IPS-15b (cell line): Measurements from ENCODE around the gene DRAP1.

Experiments used
- H3K27me3 ChIP-seq: one replicate; pipeline ENCODE4 v1.6.1; 2013; ENCODE audit warnings: low read length; ENCODE audit not compliant: control insufficient read depth, insufficient read depth
- H3K36me3 ChIP-seq: one replicate; pipeline ENCODE4 v1.6.1; 2013; ENCODE audit warnings: low read length; ENCODE audit not compliant: control insufficient read depth, insufficient read depth
- H3K4me1 ChIP-seq: one replicate; pipeline ENCODE4 v1.6.1; 2013; ENCODE audit warnings: mild to moderate bottlenecking, low read length; ENCODE audit not compliant: control insufficient read depth, insufficient read depth
- H3K4me3 ChIP-seq: one replicate; pipeline ENCODE4 v1.5.1; 2013; ENCODE audit warnings: low read depth, low read length
- H3K9ac ChIP-seq: one replicate; pipeline ENCODE4 v1.6.1; 2013; ENCODE audit warnings: low read depth, mild to moderate bottlenecking, low read length
- H3K9me3 ChIP-seq: one replicate; pipeline ENCODE4 v1.6.1; 2013; ENCODE audit warnings: mild to moderate bottlenecking, low read length; ENCODE audit not compliant: control insufficient read depth, insufficient read depth

DRAP1 gene, protein sequence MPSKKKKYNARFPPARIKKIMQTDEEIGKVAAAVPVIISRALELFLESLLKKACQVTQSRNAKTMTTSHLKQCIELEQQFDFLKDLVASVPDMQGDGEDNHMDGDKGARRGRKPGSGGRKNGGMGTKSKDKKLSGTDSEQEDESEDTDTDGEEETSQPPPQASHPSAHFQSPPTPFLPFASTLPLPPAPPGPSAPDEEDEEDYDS

DNA sequence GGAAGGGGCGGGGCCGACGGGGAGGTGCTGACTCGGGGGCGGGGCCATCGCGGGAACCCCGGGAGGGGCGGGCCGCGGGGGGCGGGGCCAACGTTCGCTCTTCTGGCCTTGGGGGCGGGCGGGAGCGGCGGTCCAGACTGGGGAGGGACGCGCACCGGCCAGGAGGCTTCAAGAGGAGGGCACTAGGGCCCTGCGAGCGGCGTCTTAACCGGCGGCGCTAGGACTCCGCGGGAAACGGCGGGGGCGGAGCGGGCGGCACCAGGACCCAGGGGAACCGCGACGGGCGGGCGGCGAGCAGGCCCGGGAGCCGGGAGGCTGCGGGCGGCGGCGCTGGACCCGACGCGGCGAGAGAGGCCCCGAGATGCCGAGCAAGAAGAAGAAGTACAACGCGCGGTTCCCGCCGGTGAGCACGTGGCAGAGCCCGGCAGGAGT lies at the start of gene DRAP1:
Gene DRAP1, plus strand, starts transcription at position 286 of the 432 bp plus-strand sequence. Its CDS starts 76 bp downstream, at position 362.
- Histone ChIP-seq H3K36me3 (peaks cover 9% of the 10 kb centered on the region), H3K9me3 (no peaks in the 10 kb centered on the region), H3K4me3 (peak within 1 kb of the TSS; percentile 89), H3K27me3 (no peaks in the 10 kb centered on the region), H3K4me1 (peaks cover 2% of the 10 kb centered on the region), H3K9ac (peak within 1 kb of the TSS; percentile 88)

DNA sequence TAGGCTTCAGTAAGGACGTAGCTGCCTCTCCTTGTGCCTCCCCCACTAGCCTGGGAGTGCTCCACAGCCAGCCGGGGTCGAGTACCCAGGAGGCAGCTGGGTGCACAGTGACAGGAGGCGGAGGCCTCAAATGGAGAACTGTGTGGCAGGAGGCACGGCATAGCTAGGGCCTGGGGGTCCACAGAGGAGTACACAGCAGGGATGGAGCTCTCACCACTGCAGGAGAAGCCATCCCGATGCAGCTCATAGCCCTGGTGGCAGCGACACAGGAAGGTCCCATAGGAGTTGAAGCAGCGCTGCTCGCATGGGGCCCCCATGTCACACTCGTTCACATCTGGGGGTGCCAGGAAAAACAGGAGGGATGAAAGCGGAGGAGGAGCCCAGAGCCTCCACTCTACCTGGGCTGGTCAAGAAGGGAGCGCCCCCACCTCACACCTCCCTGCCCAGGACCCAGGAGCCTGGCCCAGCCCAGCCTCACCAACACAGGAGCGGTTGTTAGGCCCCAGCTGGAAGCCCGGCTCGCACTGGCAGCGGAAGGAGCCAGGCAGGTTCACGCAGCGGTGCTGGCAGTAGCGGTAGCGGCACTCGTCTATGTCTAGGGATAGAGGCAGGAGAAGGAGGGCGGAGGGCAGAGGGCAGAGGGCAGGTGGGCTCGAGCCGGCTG lies 49.5 kb upstream of the DRAP1 start:
- no peak overlapping the region for H3K9ac ChIP-seq
- H3K4me3 ChIP-seq: no peak overlapping the region
- no peaks in the 10 kb centered on the region for H3K4me1 ChIP-seq
- peaks cover 8% of the 10 kb centered on the region for H3K36me3 ChIP-seq
- no peaks in the 10 kb centered on the region for H3K9me3 ChIP-seq
- peaks cover 15% of the 10 kb centered on the region for H3K27me3 ChIP-seq

DNA sequence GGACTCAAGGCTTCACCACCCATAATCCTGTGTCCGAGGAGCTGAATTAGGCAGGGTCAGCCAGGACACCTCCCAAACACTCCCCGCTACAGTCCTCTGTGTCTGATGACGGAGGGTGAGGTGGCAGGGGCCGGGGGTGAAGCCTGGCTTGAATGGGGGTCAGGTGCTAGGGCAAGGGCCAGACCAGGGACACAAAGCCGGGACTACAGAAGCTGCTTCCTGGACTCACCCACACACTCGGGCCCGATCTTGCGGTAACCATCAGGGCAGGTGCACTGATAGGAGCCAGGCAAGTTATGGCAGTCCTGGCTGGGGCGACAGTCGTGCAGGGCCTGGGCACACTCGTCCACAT lies 48.9 kb upstream of the DRAP1 start:
- Histone ChIP-seq H3K36me3 (peaks cover 5% of the 10 kb centered on the region), H3K4me3 (no peak overlapping the region), H3K27me3 (peaks cover 15% of the 10 kb centered on the region), H3K9me3 (no peaks in the 10 kb centered on the region), H3K4me1 (no peaks in the 10 kb centered on the region), H3K9ac (no peak overlapping the region)

DNA sequence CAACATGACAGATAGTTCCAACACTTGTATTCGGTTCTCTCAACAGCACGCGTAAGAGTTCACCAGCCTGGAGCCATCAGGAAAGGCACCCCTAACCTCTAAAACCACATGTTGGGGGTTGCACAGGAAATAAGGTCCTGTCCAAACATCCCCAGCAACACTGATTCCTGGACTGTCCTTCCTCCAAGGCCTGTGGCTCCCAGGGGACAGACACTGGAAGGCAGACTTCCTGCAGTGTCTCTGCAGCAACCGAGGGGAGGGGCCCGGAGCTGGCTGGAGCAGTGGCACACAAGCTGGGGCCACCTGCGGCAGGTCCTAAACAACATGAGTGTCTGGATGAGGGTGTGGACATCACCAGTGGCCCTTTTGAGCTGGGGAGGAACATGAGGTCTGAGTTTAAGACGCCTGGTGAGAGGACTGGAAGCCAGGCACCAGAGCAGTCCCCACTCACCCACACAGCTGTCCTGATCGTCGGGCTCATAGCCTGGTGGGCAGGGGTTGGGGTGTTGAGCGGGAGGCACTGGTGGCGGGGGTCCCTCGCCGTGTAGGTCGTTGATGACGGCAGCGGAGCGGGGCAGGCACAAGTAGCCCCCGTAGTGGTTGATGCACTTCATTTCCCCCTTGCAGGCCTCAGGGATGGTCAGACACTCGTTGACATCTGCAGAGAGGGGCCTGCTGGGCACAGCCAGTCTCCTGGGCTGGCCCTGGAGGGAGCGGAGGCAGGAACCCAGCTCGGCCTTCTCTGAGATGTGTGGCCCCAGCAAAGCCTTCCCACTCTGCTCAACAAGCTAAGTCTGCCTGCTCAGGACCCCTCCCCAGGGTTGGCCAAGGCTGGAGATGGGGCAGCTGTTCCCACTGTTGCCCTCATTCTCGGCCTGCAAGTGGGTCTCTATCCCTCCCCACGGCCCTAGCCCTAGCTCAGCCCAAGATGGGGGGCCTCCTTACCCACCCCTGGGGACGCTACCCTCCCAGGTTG lies 48.2 kb upstream of the DRAP1 start:
- H3K4me1 ChIP-seq: no peaks in the 10 kb centered on the region
- no peak overlapping the region for H3K9ac ChIP-seq
- no peak overlapping the region for H3K4me3 ChIP-seq
- H3K9me3 ChIP-seq: no peaks in the 10 kb centered on the region
- peaks cover 15% of the 10 kb centered on the region for H3K27me3 ChIP-seq
- H3K36me3 ChIP-seq: no peaks in the 10 kb centered on the region

DNA sequence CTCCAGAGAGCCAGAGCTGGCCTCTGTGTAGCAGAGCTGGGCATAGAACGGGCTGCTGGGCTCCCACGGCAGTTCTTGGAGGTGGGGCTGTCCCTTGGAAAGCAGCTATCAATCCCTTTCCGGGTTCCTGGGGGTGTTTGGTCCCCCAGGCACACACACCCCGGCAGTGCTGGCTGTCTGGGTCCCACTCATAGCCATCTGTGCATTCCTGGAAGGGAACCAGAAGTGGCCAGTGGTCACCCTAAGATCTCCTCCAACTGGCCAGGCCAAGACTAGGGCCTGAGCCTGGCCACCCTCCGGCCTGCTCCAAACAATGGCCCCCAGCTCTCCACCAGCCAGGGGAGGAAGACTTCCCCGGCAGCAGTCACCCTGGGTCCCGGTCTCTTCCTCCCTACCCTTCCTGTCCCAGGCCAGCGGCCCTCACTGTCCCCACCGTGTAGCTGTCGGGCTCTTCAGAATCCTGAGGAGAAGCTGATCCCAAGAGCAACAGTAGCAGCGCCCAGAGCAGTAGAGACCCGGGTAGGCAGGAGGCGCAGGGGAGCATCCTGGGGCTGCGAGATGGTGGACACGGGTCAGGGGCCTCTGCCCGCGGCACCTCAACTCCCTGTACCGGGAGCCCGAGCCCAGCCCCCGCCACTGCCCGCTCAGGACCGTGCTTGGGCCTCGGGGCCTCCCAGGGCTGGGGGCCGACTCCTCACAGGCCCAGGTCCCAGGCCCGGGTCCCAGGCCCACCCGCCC lies 47.2 kb upstream of the DRAP1 start:
- no peaks in the 10 kb centered on the region for H3K4me1 ChIP-seq
- H3K36me3 ChIP-seq: no peaks in the 10 kb centered on the region
- peaks cover 15% of the 10 kb centered on the region for H3K27me3 ChIP-seq
- no peak overlapping the region for H3K9ac ChIP-seq
- peak overlapping the region; percentile 32 for H3K4me3 ChIP-seq
- no peaks in the 10 kb centered on the region for H3K9me3 ChIP-seq

DNA sequence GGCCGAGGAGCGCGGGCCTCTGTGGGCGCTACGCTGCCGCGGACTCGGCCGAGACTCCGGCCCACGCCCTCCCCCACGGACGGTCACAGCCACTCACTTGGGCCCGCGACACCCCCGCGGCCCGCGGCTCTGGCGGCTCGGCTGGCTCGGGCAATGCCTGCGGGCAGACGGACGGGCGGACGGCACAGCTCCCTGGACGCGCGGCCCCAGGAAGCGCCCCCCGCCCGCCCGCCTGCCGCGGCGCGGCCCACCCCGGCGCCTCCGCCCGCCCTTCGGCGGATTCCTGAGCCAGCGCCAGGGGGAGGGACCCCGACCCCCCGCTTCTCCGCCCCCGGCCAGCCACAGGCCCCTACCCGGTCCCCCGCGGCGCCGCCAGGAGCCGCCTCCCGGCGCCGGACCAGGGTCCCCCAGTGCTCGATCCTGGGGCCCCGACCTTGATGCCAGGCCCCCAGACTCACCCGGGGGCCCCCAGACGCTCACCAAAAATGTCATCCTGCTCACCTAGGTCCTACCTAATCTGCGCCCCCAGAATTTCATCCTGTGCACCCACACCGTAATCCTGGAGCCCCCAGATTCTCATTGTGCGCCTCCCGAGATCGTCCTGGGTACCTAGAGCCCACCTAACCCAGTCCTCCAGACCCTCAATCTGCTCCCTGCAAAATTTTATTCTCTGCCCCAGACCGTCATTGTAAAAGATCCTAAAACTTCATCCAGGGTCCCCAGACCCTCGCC lies 46.5 kb upstream of the DRAP1 start, which contains the start of gene EFEMP2:
Gene EFEMP2, minus strand, starts transcription at position 215 of the 732 bp plus-strand sequence. CDS start 446 bp downstream, outside the sequence.
- H3K4me1 ChIP-seq: no peaks in the 10 kb centered on the region
- peaks cover 15% of the 10 kb centered on the region for H3K27me3 ChIP-seq
- H3K9me3 ChIP-seq: no peaks in the 10 kb centered on the region
- no peaks in the 10 kb centered on the region for H3K36me3 ChIP-seq
- H3K4me3 ChIP-seq: peak within 1 kb of the TSS; percentile 82
- H3K9ac ChIP-seq: no peak within 1 kb of the TSS

DNA sequence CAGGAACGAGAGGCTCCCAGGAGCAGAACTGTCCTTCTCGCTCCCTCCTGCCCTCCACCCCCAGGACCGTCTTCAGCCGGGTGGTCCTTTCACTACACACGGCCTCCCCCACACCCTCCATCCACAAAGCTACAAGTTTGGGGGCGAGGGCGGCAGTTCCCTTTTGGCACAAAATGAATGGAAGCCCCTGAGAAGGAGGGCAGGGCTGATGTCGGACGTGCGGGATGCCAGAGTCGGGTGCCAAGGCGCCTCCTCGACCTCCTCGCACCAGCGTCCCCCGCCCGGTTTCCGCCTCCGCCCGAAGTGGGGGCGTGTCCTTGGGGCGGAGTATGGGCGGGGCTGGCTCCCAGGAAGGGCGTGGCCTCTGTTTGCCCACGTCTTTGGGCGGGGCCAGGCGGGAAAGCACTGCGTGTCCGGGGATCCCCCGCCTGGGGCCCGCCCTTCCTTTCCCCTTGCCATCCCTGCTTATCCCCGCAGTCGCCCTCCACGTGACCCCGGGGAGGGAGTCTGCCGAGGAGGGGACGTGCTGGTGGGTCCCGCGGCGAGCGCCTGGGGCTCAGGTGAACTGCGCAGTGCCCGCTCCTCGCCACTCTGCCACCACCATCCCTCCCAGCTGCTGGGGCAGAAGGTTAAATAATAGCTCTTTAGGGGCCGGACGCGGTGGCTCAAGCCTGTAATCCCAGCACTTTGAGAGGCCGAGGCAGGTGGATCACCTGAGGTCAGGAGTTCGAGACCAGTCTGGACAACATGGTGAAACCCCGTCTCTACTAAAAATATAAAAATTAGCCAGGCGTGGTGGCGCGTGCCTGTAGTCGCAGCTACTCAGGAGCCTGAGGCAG lies 45.7 kb upstream of the DRAP1 start:
- Histone ChIP-seq H3K27me3 (peaks cover 14% of the 10 kb centered on the region), H3K4me1 (no peaks in the 10 kb centered on the region), H3K9me3 (no peaks in the 10 kb centered on the region), H3K36me3 (no peaks in the 10 kb centered on the region), H3K9ac (no peak overlapping the region), H3K4me3 (peak overlapping the region; percentile 82)

DNA sequence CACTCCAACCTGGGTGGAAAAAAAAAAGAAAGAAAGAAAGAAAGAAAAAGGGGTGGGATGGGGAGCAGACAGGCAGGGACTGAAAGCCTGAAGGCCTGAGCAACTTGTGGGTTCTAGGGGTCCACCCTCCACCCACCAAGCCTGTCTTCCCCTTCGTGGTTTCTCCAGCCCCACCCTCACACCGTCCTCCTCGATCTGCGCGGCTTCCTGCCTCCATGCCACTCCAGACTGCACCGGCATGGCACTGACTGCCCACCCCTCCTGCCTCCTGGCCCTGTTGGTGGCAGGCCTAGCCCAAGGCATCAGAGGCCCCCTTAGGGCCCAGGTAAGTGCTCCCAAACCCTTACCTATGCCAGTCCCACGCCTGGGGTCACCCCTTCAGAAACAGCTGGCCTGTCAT lies 39.6 kb upstream of the DRAP1 start, which contains the start of gene CTSW:
Gene CTSW, plus strand, starts transcription at position 221 of the 400 bp plus-strand sequence. Its CDS starts 18 bp downstream, at position 239.
- H3K36me3 ChIP-seq: peaks cover 28% of the 10 kb centered on the region
- no peak within 1 kb of the TSS for H3K4me3 ChIP-seq
- H3K9ac ChIP-seq: no peak within 1 kb of the TSS
- no peaks in the 10 kb centered on the region for H3K4me1 ChIP-seq
- no peaks in the 10 kb centered on the region for H3K27me3 ChIP-seq
- H3K9me3 ChIP-seq: no peaks in the 10 kb centered on the region

DNA sequence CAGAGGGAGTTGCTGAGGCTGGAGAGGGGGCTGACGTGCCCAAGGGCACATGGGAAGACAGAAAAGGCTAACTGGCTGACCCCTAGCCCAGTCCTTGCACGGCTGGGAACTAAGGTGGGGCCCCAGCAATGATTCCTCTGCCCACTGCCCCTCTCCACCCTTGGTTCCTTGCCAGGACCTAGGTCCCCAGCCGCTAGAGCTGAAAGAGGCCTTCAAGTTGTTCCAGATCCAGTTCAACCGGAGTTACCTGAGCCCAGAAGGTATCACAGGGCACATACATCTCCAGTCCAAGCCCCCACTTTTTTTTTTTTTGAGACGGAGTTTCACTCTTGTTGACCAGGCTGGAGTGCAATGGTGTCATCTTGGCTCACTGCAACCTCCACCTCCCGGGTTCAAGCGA lies 39.2 kb upstream of the DRAP1 start:
- Histone ChIP-seq H3K36me3 (peaks cover 31% of the 10 kb centered on the region), H3K9ac (no peak overlapping the region), H3K27me3 (no peaks in the 10 kb centered on the region), H3K4me1 (no peaks in the 10 kb centered on the region), H3K9me3 (no peaks in the 10 kb centered on the region), H3K4me3 (no peak overlapping the region)

DNA sequence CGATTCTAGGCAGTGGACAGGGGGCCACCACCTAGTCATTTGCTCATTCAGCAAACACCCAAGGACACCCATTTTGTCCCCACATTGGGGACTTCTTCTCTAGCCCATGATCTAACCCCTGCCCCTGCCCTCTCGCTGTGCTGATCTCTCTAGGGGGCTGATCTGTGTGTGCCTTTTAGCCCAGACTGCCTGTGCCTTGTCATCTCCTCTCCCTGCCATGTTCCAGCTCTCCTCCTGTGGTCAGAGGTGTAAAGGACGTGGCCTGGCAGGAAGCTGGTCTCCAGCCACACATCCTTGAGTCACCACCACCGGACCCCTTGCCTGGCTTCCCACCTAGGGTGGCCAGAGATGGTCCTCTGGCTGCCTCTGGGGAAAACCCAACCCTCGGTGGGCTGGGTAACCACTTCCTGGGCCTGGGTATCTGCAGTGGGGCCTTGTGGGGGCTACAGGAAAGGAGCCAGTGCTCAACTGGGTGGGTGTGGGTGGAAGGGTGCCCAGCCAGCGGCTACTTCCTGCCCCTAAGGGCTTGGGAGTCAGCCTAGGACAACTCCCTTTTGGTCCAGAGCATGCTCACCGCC lies 38.3 kb upstream of the DRAP1 start:
- no peaks in the 10 kb centered on the region for H3K27me3 ChIP-seq
- no peaks in the 10 kb centered on the region for H3K4me1 ChIP-seq
- H3K4me3 ChIP-seq: no peak overlapping the region
- no peak overlapping the region for H3K9ac ChIP-seq
- H3K9me3 ChIP-seq: no peaks in the 10 kb centered on the region
- H3K36me3 ChIP-seq: peaks cover 35% of the 10 kb centered on the region
